IMR-90 (cell line): ENCODE data around the gene STOML1. TPM values are rescaled to one million over a fixed set of nuclear protein-coding genes. Genes with fewer than 3 reads are reported as not detected.

Source experiments
- ATAC-seq: fragments of 200-7000 bp; cut with Tn5 transposase; 2 replicates; pipeline ENCODE4 v1.9.1; 2020; ENCODE audit warnings: low read depth, mild to moderate bottlenecking, moderate library complexity
- BruUV-seq: library from RNA; stranded (reverse); fragments of 400-500 nt; replicated peaks from 2 replicates; lab custom pipeline; 2021; lab: Mats Ljungman, UMichigan
- CTCF ChIA-PET: fragments of 300-600 bp; formaldehyde crosslinking; extraction: SDS; loops from one replicate; lab custom pipeline; 2021; ENCODE audit warnings: antibody characterized with exemption; lab: Yijun Ruan, JAX
- POLR2A ChIA-PET: fragments of 300-600 bp; sonication (Branson Sonifier 250); formaldehyde crosslinking; loops from one replicate; lab custom pipeline; 2022; ENCODE audit warnings: antibody characterized with exemption; ENCODE audit not compliant: unreplicated experiment; lab: Charles Lee
- DNase-seq: peaks from one replicate; pipeline ENCODE4 v3.0.0; 2013
- H2AFZ ChIP-seq: replicated peaks from 2 replicates; pipeline ENCODE3; 2013; ENCODE audit warnings: low read length, mild to moderate bottlenecking; ENCODE audit not compliant: poor library complexity
- H2AK5ac ChIP-seq: 2 replicates; pipeline ENCODE4 v1.6.1; 2013; ENCODE audit warnings: low read depth, low read length, inconsistent platforms
- H2AK9ac ChIP-seq: replicated peaks from 2 replicates; pipeline ENCODE3; 2013; ENCODE audit warnings: mild to moderate bottlenecking, low read depth, low read length, moderate library complexity; ENCODE audit not compliant: poor library complexity
- H2BK120ac ChIP-seq: 2 replicates; pipeline ENCODE4 v1.6.1; 2013; ENCODE audit warnings: low read depth, low read length, inconsistent platforms
- H2BK15ac ChIP-seq: 3 replicates; pipeline ENCODE4 v1.6.1; 2013; ENCODE audit warnings: low read depth, low read length, inconsistent platforms
- H2BK20ac ChIP-seq: 2 replicates; pipeline ENCODE4 v1.6.1; 2013; ENCODE audit warnings: low read depth, mild to moderate bottlenecking, inconsistent platforms, low read length, moderate library complexity
- H2BK5ac ChIP-seq: 2 replicates; pipeline ENCODE4 v1.6.1; 2013; ENCODE audit warnings: mild to moderate bottlenecking, low read depth, low read length, inconsistent platforms; ENCODE audit not compliant: poor library complexity, severe bottlenecking
- H3K14ac ChIP-seq: replicated peaks from 2 replicates; pipeline ENCODE4 v1.6.1; 2013; ENCODE audit warnings: low read depth, low read length, inconsistent platforms
- H3K18ac ChIP-seq: 2 replicates; pipeline ENCODE4 v1.6.1; 2013; ENCODE audit warnings: low read depth, low read length, control low read depth
- H3K23ac ChIP-seq: 2 replicates; pipeline ENCODE4 v1.6.1; 2013; ENCODE audit warnings: low read depth, low read length, inconsistent platforms
- H3K27ac ChIP-seq: 2 replicates; pipeline ENCODE4 v1.5.1; 2013; ENCODE audit warnings: mild to moderate bottlenecking, control low read depth, low read length; ENCODE audit not compliant: insufficient read depth
- H3K27me3 ChIP-seq: 2 replicates; pipeline ENCODE4 v1.6.1; 2013; ENCODE audit warnings: low read length; ENCODE audit not compliant: control insufficient read depth, insufficient read depth
- H3K36me3 ChIP-seq: 2 replicates; pipeline ENCODE4 v1.6.1; 2013; ENCODE audit warnings: low read length, mixed read lengths; ENCODE audit not compliant: control insufficient read depth, insufficient read depth
- H3K4ac ChIP-seq: 2 replicates; pipeline ENCODE4 v1.6.1; 2013; ENCODE audit warnings: low read depth, low read length, inconsistent platforms
- H3K4me1 ChIP-seq: 2 replicates; pipeline ENCODE4 v1.6.1; 2013; ENCODE audit warnings: low read length, mixed read lengths; ENCODE audit not compliant: control insufficient read depth, insufficient read depth
- H3K4me2 ChIP-seq: 2 replicates; pipeline ENCODE4 v1.6.1; 2013; ENCODE audit warnings: low read depth, mild to moderate bottlenecking, control low read depth, low read length, moderate library complexity
- H3K4me3 ChIP-seq: 2 replicates; pipeline ENCODE4 v1.5.1; 2013; ENCODE audit warnings: low read depth, mild to moderate bottlenecking, control low read depth, low read length, moderate library complexity; ENCODE audit not compliant: insufficient read depth
- H3K56ac ChIP-seq: 2 replicates; pipeline ENCODE4 v1.6.1; 2013; ENCODE audit warnings: low read length, inconsistent platforms; ENCODE audit not compliant: insufficient read depth; ENCODE audit errors: extremely low read depth
- H3K79me1 ChIP-seq, 2 experiments: 2 replicates each; pipeline ENCODE4 v1.6.1; 2013; ENCODE audit warnings: low read length in 2 of 2, inconsistent platforms in 1 of 2, low read depth in 1 of 2
- H3K9ac ChIP-seq: 2 replicates; pipeline ENCODE4 v1.6.1; 2013; ENCODE audit warnings: low read depth, low read length, control low read depth
- H3K9me1 ChIP-seq: 2 replicates; pipeline ENCODE4 v1.6.1; 2013; ENCODE audit warnings: low read length, inconsistent platforms; ENCODE audit not compliant: insufficient read depth
- H3K9me3 ChIP-seq: 2 replicates; pipeline ENCODE4 v1.6.1; 2013; ENCODE audit warnings: low read length; ENCODE audit not compliant: control insufficient read depth, insufficient read depth
- H4K20me1 ChIP-seq: 2 replicates; pipeline ENCODE4 v1.6.1; 2013; ENCODE audit warnings: low read length, inconsistent platforms; ENCODE audit not compliant: insufficient read depth
- H4K5ac ChIP-seq: 2 replicates; pipeline ENCODE4 v1.6.1; 2013; ENCODE audit warnings: mild to moderate bottlenecking, low read depth, low read length, control low read depth
- H4K8ac ChIP-seq, 2 experiments: 2 replicates each; pipeline ENCODE4 v1.6.1; 2013; ENCODE audit warnings: low read depth in 2 of 2, low read length in 2 of 2, control low read depth in 1 of 2, inconsistent platforms in 1 of 2
- H4K91ac ChIP-seq: 2 replicates; pipeline ENCODE4 v1.6.1; 2013; ENCODE audit warnings: low read depth, low read length, inconsistent platforms; ENCODE audit not compliant: insufficient read depth
- BHLHE40 ChIP-seq: fragments of 150-350 bp; IDR thresholded peaks from 2 replicates; pipeline ENCODE4 v1.6.1; 2016; ENCODE audit warnings: mild to moderate bottlenecking, low read depth, low read length
- CHD1 ChIP-seq: IDR thresholded peaks from 2 replicates; pipeline ENCODE4 v1.6.1; 2012; ENCODE audit warnings: low read depth, low read length, improper control_type of control experiment
- FOS ChIP-seq: fragments of 150-350 bp; IDR thresholded peaks from 2 replicates; pipeline ENCODE4 v1.6.1; 2016; ENCODE audit warnings: low read depth, low read length
- MAFK ChIP-seq: IDR thresholded peaks from 2 replicates; pipeline ENCODE4 v1.6.1; 2012; ENCODE audit warnings: low read depth, low read length, improper control_type of control experiment
- MAZ ChIP-seq: IDR thresholded peaks from 2 replicates; pipeline ENCODE4 v1.6.1; 2012; ENCODE audit warnings: low read depth, mild to moderate bottlenecking, low read length, improper control_type of control experiment, moderate library complexity, borderline replicate concordance
- MXI1 ChIP-seq: IDR thresholded peaks from 2 replicates; pipeline ENCODE4 v1.6.1; 2012; ENCODE audit warnings: low read depth, mild to moderate bottlenecking, low read length, moderate library complexity, borderline replicate concordance
- NFE2L2 ChIP-seq: fragments of 150-350 bp; IDR thresholded peaks from 2 replicates; pipeline ENCODE4 v1.6.1; 2016; ENCODE audit warnings: low read depth, mild to moderate bottlenecking, low read length
- POLR2A ChIP-seq: IDR thresholded peaks from 2 replicates; pipeline ENCODE4 v1.6.1; 2012; ENCODE audit warnings: mild to moderate bottlenecking, low read depth, low read length
- RAD21 ChIP-seq: IDR thresholded peaks from 2 replicates; pipeline ENCODE4 v1.6.1; 2012; ENCODE audit warnings: low read length, improper control_type of control experiment
- RCOR1 ChIP-seq: IDR thresholded peaks from 2 replicates; pipeline ENCODE4 v1.6.1; 2012; ENCODE audit warnings: mild to moderate bottlenecking, low read length, improper control_type of control experiment; ENCODE audit not compliant: insufficient replicate concordance
- RFX5 ChIP-seq: IDR thresholded peaks from 2 replicates; pipeline ENCODE4 v1.8.0; 2012; ENCODE audit warnings: low read depth, mild to moderate bottlenecking, low read length, moderate library complexity
- SMC3 ChIP-seq: fragments of 150-350 bp; IDR thresholded peaks from 2 replicates; pipeline ENCODE4 v1.6.1; 2016; ENCODE audit warnings: low read depth, mild to moderate bottlenecking, antibody characterized with exemption, low read length, moderate library complexity
- WGBS, 2 experiments: methylation state at CpG; one replicate each; pipeline versions ENCODE4 v1.1.5 to v1.1.7; 2013; ENCODE audit warnings: missing lambda C conversion rate in 2 of 2; ENCODE audit not compliant: insufficient read length in 1 of 2; ENCODE audit errors: extremely low coverage in 2 of 2; 5-methylcytosine and 5-hydroxymethylcytosine counted together
- dilution Hi-C: fragments of 300-500 bp; cut with HindIII; formaldehyde crosslinking; loops from one replicate; pipeline ENCODE4 v1.14.3; 2018; ENCODE audit warnings: low sequenced_read_pairs; ENCODE audit not compliant: unreplicated experiment
- in situ Hi-C: fragments of 300-500 bp; cut with MboI; formaldehyde crosslinking; loops from 3 replicates; pipeline ENCODE4 v1.14.3; 2019; ENCODE audit warnings: low sequenced_read_pairs, inconsistent platforms, mixed read lengths
- intact Hi-C: fragments of 100-400 bp; cut with micrococcal nuclease; formaldehyde crosslinking; loops from 2 replicates; pipeline ENCODE4 v1.10.0; 2022
- polyA plus RNA-seq, 3 experiments: library from polyadenylated mRNA; depleted of rRNA; stranded (reverse); fragments of >200 nt; gene quantifications; 2 replicates each; pipeline ENCODE4 v1.2.3, GENCODE V29; 2012; ENCODE audit warnings: low replicate concordance in 1 of 3
- total RNA-seq: library from RNA; depleted of rRNA; stranded (reverse); fragments of >200 nt; gene quantifications from 2 replicates; pipeline ENCODE4 v1.2.3, GENCODE V29; 2012
- TF ChIP-seq, protein P1 (sequence below): fragments of 150-350 bp; IDR thresholded peaks from 2 replicates; pipeline ENCODE4 v1.6.1; 2016; ENCODE audit warnings: low read depth, mild to moderate bottlenecking, low read length, moderate library complexity, borderline replicate concordance
- TF ChIP-seq, protein P2 (sequence below): fragments of 150-350 bp; IDR thresholded peaks from 2 replicates; pipeline ENCODE4 v1.6.1; 2017; ENCODE audit warnings: mild to moderate bottlenecking, antibody characterized with exemption, low read length, low read depth
- TF ChIP-seq, protein P3 (sequence below): conservative IDR thresholded peaks from 2 replicates; pipeline ENCODE4 v1.5.1; 2012; ENCODE audit warnings: mild to moderate bottlenecking, low read depth, low read length, improper control_type of control experiment

The STOML1 gene
- total and polyA plus RNA-seq, 2 of the 4 experiments (the other 2 are of a cell fraction) = 11.8 to 21.2 TPM

DNA sequence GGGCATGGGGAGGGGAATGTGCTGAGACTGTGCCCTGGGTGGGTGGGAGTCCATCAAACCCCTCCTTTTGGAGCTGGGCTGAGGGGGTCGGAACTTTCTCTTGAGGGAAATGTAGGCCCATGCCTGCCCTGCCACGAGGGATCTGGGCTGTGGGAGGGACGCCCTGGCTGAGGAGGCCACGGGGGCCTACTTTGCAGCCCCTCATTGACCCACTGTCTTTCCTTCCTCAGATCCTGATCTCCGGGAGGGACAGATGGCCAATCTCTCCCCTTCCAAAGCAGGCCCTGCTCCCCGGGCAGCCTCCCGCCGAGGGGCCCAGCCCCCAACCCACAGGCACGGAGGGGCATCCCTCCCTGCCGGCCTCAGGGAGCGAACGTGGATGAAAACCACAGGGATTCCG is 40.5 kb downstream of the STOML1 start:
- Histone ChIP-seq H3K9ac (peak overlapping the region; percentile 42), H3K4me2 (no peak overlapping the region; the same call in 1 of the 2 replicates), H3K23ac (peak overlapping the region; percentile 63; the same call in 1 of the 2 replicates), H3K9me3 (no peaks in the 10 kb centered on the region), H3K56ac (peak overlapping the region; percentile 5; the same call in 1 of the 2 replicates), H3K9me1 (peaks cover 7% of the 10 kb centered on the region), H2BK20ac (peak overlapping the region; percentile 57), H3K4ac (peak overlapping the region; percentile 76), H4K91ac (peak overlapping the region; percentile 46), H2BK15ac (peak overlapping the region; percentile 68; the same call in 1 of the 3 replicates), H2AK5ac (peak overlapping the region; percentile 85), H4K20me1 (0 out of 2 replicates have a peak, but pooled peaks cover 2% of the 10 kb centered on the region), H4K5ac (peak overlapping the region; percentile 19; the same call in 1 of the 2 replicates), H3K27ac (peak overlapping the region; percentile 79), H2AK9ac (peak overlapping the region; percentile 59), H4K8ac (peak overlapping the region; percentile 60 to 88), H3K4me1 (peaks cover 18% of the 10 kb centered on the region), H3K14ac (peak overlapping the region; percentile 71), H2BK120ac (peak overlapping the region; percentile 50), H3K4me3 (no peak overlapping the region), H3K27me3 (no peaks in the 10 kb centered on the region), H3K36me3 (peaks cover 51% of the 10 kb centered on the region), H2AFZ (peak overlapping the region; percentile 3), H3K79me1 (0 out of 4 replicates have a peak, but pooled peaks cover 0 to 3% of the 10 kb centered on the region in 2 experiments), H2BK5ac (peak overlapping the region; percentile 70), H3K18ac (peak overlapping the region; percentile 46)
- no TSS peak for BruUV-seq
- dilution Hi-C loops = no loop called here
- no peak for ATAC-seq
- WGBS, 2 experiments = 34% methylated on average over 3 of the region's 13 CpGs; no CpG with 5 or more reads in 1 of the 2 experiments
- intact Hi-C loops = loop anchor here (1.0 kb wide), 1 partner anchor 13 kb away; no protein-coding TSS in a partner anchor
- DNase-seq = no peak
- POLR2A ChIA-PET = interaction anchor here (0.7 to 0.9 kb wide), 3 partner anchors 11 to 482 kb away, joined by 3 to 6 read pairs (median 5); no protein-coding TSS in a partner anchor
- CTCF ChIA-PET = interaction anchor here (0.7 to 2.1 kb wide), 15 partner anchors 10 to 369 kb away, joined by 3 to 13 read pairs (median 3); no protein-coding TSS in a partner anchor
- in situ Hi-C loops = no loop called here
- TF ChIP-seq MAZ (no peak), NFE2L2 (no peak), POLR2A (no peak), CHD1 (no peak), BHLHE40 (no peak), MXI1 (no peak), FOS (no peak), RFX5 (no peak), RAD21 (no peak), RCOR1 (no peak), MAFK (no peak), SMC3 (no peak)
- TF ChIP-seq, protein P1, sequence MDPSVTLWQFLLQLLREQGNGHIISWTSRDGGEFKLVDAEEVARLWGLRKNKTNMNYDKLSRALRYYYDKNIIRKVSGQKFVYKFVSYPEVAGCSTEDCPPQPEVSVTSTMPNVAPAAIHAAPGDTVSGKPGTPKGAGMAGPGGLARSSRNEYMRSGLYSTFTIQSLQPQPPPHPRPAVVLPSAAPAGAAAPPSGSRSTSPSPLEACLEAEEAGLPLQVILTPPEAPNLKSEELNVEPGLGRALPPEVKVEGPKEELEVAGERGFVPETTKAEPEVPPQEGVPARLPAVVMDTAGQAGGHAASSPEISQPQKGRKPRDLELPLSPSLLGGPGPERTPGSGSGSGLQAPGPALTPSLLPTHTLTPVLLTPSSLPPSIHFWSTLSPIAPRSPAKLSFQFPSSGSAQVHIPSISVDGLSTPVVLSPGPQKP = no peak
- TF ChIP-seq, protein P2, sequence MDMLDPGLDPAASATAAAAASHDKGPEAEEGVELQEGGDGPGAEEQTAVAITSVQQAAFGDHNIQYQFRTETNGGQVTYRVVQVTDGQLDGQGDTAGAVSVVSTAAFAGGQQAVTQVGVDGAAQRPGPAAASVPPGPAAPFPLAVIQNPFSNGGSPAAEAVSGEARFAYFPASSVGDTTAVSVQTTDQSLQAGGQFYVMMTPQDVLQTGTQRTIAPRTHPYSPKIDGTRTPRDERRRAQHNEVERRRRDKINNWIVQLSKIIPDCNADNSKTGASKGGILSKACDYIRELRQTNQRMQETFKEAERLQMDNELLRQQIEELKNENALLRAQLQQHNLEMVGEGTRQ = no peak
- TF ChIP-seq, protein P3, sequence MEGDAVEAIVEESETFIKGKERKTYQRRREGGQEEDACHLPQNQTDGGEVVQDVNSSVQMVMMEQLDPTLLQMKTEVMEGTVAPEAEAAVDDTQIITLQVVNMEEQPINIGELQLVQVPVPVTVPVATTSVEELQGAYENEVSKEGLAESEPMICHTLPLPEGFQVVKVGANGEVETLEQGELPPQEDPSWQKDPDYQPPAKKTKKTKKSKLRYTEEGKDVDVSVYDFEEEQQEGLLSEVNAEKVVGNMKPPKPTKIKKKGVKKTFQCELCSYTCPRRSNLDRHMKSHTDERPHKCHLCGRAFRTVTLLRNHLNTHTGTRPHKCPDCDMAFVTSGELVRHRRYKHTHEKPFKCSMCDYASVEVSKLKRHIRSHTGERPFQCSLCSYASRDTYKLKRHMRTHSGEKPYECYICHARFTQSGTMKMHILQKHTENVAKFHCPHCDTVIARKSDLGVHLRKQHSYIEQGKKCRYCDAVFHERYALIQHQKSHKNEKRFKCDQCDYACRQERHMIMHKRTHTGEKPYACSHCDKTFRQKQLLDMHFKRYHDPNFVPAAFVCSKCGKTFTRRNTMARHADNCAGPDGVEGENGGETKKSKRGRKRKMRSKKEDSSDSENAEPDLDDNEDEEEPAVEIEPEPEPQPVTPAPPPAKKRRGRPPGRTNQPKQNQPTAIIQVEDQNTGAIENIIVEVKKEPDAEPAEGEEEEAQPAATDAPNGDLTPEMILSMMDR = no peak
